Activated naive CD8-positive, alpha-beta T cell treated with anti-CD3 and anti-CD28 coated beads, Interleukin-2, amount 50 U/mL, for 24 hours (primary cell): ENCODE data around the gene RAB23.
"Not testable (repeated sequence)": the region's sequence is repeated elsewhere in the genome, so short reads cannot be mapped to it uniquely, and the experiment has no call there.

Source experiments
- ATAC-seq: fragments of 150-1000 bp; cut with Tn5 transposase; one replicate; pipeline ENCODE4 v1.10.0; 2021
- DNase-seq: peaks from one replicate; pipeline ENCODE4 v3.0.0; 2021
- H3K27ac Mint-ChIP-seq: one replicate; pipeline ENCODE4 v1.8.0; 2021; ENCODE audit warnings: mild to moderate bottlenecking, mixed read lengths
- H3K27me3 Mint-ChIP-seq: one replicate; pipeline ENCODE4 v1.8.0; 2021; ENCODE audit warnings: mixed read lengths
- H3K36me3 Mint-ChIP-seq: one replicate; pipeline ENCODE4 v1.8.0; 2021; ENCODE audit warnings: low read depth, mixed read lengths
- H3K4me1 Mint-ChIP-seq: one replicate; pipeline ENCODE4 v1.8.0; 2021; ENCODE audit warnings: mixed read lengths
- H3K4me3 Mint-ChIP-seq: one replicate; pipeline ENCODE4 v1.8.0; 2021; ENCODE audit warnings: mild to moderate bottlenecking, moderate library complexity, mixed read lengths
- H3K9me3 Mint-ChIP-seq: one replicate; pipeline ENCODE4 v1.8.0; 2021; ENCODE audit warnings: mixed read lengths

Gene RAB23

GRCh38 chr6:57252975-57253374 is 30.9 kb upstream of the RAB23 start:
- DNase-seq (no peak), ATAC-seq (no peak)
- Mint-ChIP-seq H3K27me3 (peaks cover 2% of the 10 kb centered on the region), H3K4me3 (no peak overlapping the region), H3K9me3 (no peaks in the 10 kb centered on the region), H3K36me3 (no peaks in the 10 kb centered on the region), H3K4me1 (no peaks in the 10 kb centered on the region), H3K27ac (no peak overlapping the region)

GRCh38 chr6:57252137-57252536 is 30.0 kb upstream of the RAB23 start:
- no peaks in the 10 kb centered on the region for H3K36me3 Mint-ChIP-seq
- no peak overlapping the region for H3K27ac Mint-ChIP-seq
- H3K27me3 Mint-ChIP-seq, result peaks cover 2% of the 10 kb centered on the region
- H3K4me1 Mint-ChIP-seq, result no peaks in the 10 kb centered on the region
- H3K4me3 Mint-ChIP-seq, result no peak overlapping the region
- H3K9me3 Mint-ChIP-seq, result no peaks in the 10 kb centered on the region
- ATAC-seq, result no peak
- DNase-seq, result no peak

- H3K9me3 Mint-ChIP-seq, result no peaks in the 10 kb centered on the region
- no peak overlapping the region for H3K27ac Mint-ChIP-seq
- no peaks in the 10 kb centered on the region for H3K4me1 Mint-ChIP-seq
- no peak overlapping the region for H3K4me3 Mint-ChIP-seq
- no peaks in the 10 kb centered on the region for H3K27me3 Mint-ChIP-seq
- no peaks in the 10 kb centered on the region for H3K36me3 Mint-ChIP-seq
- ATAC-seq (no peak), DNase-seq (no peak)
Measured at GRCh38 chr6:57250348-57250747, 28.2 kb upstream of the RAB23 start.

- Mint-ChIP-seq H3K4me1 (no peaks in the 10 kb centered on the region), H3K4me3 (no peak overlapping the region), H3K27ac (no peak overlapping the region), H3K27me3 (no peaks in the 10 kb centered on the region), H3K36me3 (no peaks in the 10 kb centered on the region), H3K9me3 (no peaks in the 10 kb centered on the region)
- DNase-seq, result no peak
- no peak for ATAC-seq
Measured at GRCh38 chr6:57248311-57248895, 26.3 kb upstream of the RAB23 start.

GRCh38 chr6:57247603-57248002 is 25.5 kb upstream of the RAB23 start:
- H3K27ac Mint-ChIP-seq, result no peak overlapping the region
- no peaks in the 10 kb centered on the region for H3K36me3 Mint-ChIP-seq
- H3K4me3 Mint-ChIP-seq, result no peak overlapping the region
- DNase-seq (no peak), ATAC-seq (no peak)
- no peaks in the 10 kb centered on the region for H3K9me3 Mint-ChIP-seq
- H3K27me3 Mint-ChIP-seq, result peaks cover 2% of the 10 kb centered on the region
- no peaks in the 10 kb centered on the region for H3K4me1 Mint-ChIP-seq

- no peaks in the 10 kb centered on the region for H3K36me3 Mint-ChIP-seq
- H3K27ac Mint-ChIP-seq, result no peak overlapping the region
- H3K27me3 Mint-ChIP-seq, result peaks cover 2% of the 10 kb centered on the region
Measured at GRCh38 chr6:57246307-57246706, 24.2 kb upstream of the RAB23 start.

GRCh38 chr6:57243954-57244353 is 21.8 kb upstream of the RAB23 start:
- Mint-ChIP-seq H3K4me3 (no peak overlapping the region), H3K27me3 (peaks cover 11% of the 10 kb centered on the region), H3K4me1 (no peaks in the 10 kb centered on the region), H3K27ac (no peak overlapping the region), H3K9me3 (no peaks in the 10 kb centered on the region), H3K36me3 (no peaks in the 10 kb centered on the region)
- DNase-seq (no peak), ATAC-seq (no peak)

More at GRCh38 chr6:57246307-57246706, 24.2 kb upstream of the RAB23 start:
- Mint-ChIP-seq H3K4me3 (no peak overlapping the region), H3K4me1 (no peaks in the 10 kb centered on the region), H3K9me3 (no peaks in the 10 kb centered on the region)
- ATAC-seq, result no peak
- no peak for DNase-seq

- not testable (repeated sequence) for H3K4me1 Mint-ChIP-seq, ATAC-seq, H3K4me3 Mint-ChIP-seq
Measured at GRCh38 chr6:57243526-57243925, 21.4 kb upstream of the RAB23 start.

GRCh38 chr6:57242505-57242904 is 20.4 kb upstream of the RAB23 start:
- DNase-seq, result no peak
- H3K36me3 Mint-ChIP-seq, result no peaks in the 10 kb centered on the region
- H3K27me3 Mint-ChIP-seq, result peaks cover 13% of the 10 kb centered on the region
- H3K27ac Mint-ChIP-seq, result no peak overlapping the region
- H3K9me3 Mint-ChIP-seq, result no peaks in the 10 kb centered on the region
- no peaks in the 10 kb centered on the region for H3K4me1 Mint-ChIP-seq
- H3K4me3 Mint-ChIP-seq, result no peak overlapping the region
- no peak for ATAC-seq

More at GRCh38 chr6:57243526-57243925, 21.4 kb upstream of the RAB23 start:
- not testable (repeated sequence) for DNase-seq, H3K36me3 Mint-ChIP-seq, H3K9me3 Mint-ChIP-seq, H3K27ac Mint-ChIP-seq
- peaks cover 11% of the 10 kb centered on the region for H3K27me3 Mint-ChIP-seq

GRCh38 chr6:57226221-57226620 is 4.1 kb upstream of the RAB23 start:
- Mint-ChIP-seq H3K27me3 (peaks cover 20% of the 10 kb centered on the region), H3K4me1 (peaks cover 9% of the 10 kb centered on the region), H3K9me3 (no peaks in the 10 kb centered on the region), H3K27ac (no peak overlapping the region), H3K36me3 (no peaks in the 10 kb centered on the region), H3K4me3 (no peak overlapping the region)
- no peak for ATAC-seq
- DNase-seq, result no peak

GRCh38 chr6:57224769-57225515 is 2.8 kb upstream of the RAB23 start:
- ATAC-seq, result no peak
- DNase-seq, result no peak
- no peak overlapping the region for H3K27ac Mint-ChIP-seq
- H3K4me3 Mint-ChIP-seq, result no peak overlapping the region
- H3K36me3 Mint-ChIP-seq, result no peaks in the 10 kb centered on the region
- peaks cover 12% of the 10 kb centered on the region for H3K4me1 Mint-ChIP-seq
- peaks cover 28% of the 10 kb centered on the region for H3K27me3 Mint-ChIP-seq
- no peaks in the 10 kb centered on the region for H3K9me3 Mint-ChIP-seq

- peak; percentile 8 for DNase-seq
- H3K4me3 Mint-ChIP-seq, result peak overlapping the region; percentile 96
- no peak for ATAC-seq
- H3K27me3 Mint-ChIP-seq, result peaks cover 28% of the 10 kb centered on the region
- peak overlapping the region; percentile 90 for H3K27ac Mint-ChIP-seq
- peaks cover 12% of the 10 kb centered on the region for H3K4me1 Mint-ChIP-seq
- H3K9me3 Mint-ChIP-seq, result no peaks in the 10 kb centered on the region
- H3K36me3 Mint-ChIP-seq, result no peaks in the 10 kb centered on the region
Measured at GRCh38 chr6:57222743-57223077, 603 bp upstream of the RAB23 start.

GRCh38 chr6:57221191-57221935 is 744 bp downstream of the RAB23 start:
- peak; percentile 44 for ATAC-seq
- no peaks in the 10 kb centered on the region for H3K36me3 Mint-ChIP-seq
- H3K9me3 Mint-ChIP-seq, result no peaks in the 10 kb centered on the region
- peak; percentile 55 for DNase-seq
- peak overlapping the region; percentile 63 for H3K27ac Mint-ChIP-seq
- peak overlapping the region; percentile 96 for H3K4me3 Mint-ChIP-seq
- peaks cover 30% of the 10 kb centered on the region for H3K27me3 Mint-ChIP-seq
- peaks cover 16% of the 10 kb centered on the region for H3K4me1 Mint-ChIP-seq

- no peak for ATAC-seq
- H3K4me1 Mint-ChIP-seq, result peaks cover 16% of the 10 kb centered on the region
- DNase-seq, result no peak
- H3K4me3 Mint-ChIP-seq, result peak overlapping the region; percentile 2
- H3K36me3 Mint-ChIP-seq, result peaks cover 1% of the 10 kb centered on the region
- H3K9me3 Mint-ChIP-seq, result no peaks in the 10 kb centered on the region
- peaks cover 30% of the 10 kb centered on the region for H3K27me3 Mint-ChIP-seq
- no peak overlapping the region for H3K27ac Mint-ChIP-seq
Measured at GRCh38 chr6:57220083-57220703, 1.9 kb downstream of the RAB23 start.

GRCh38 chr6:57217270-57217669 is 4.8 kb downstream of the RAB23 start:
- peaks cover 3% of the 10 kb centered on the region for H3K36me3 Mint-ChIP-seq
- no peak overlapping the region for H3K27ac Mint-ChIP-seq
- DNase-seq, result no peak
- H3K4me1 Mint-ChIP-seq, result peaks cover 19% of the 10 kb centered on the region
- no peak for ATAC-seq
- no peak overlapping the region for H3K4me3 Mint-ChIP-seq
- H3K9me3 Mint-ChIP-seq, result no peaks in the 10 kb centered on the region
- H3K27me3 Mint-ChIP-seq, result peaks cover 20% of the 10 kb centered on the region
